HT-29 (cell line): ENCODE data around the gene RELL1. TPM values are rescaled to one million over a fixed set of nuclear protein-coding genes. Genes with fewer than 3 reads are reported as not detected.
A peak's percentile ranks its signal among the peaks of the same experiment; 100 is the strongest.

ENCODE experiments used
- DNase-seq: peaks from one replicate; pipeline ENCODE4 v3.0.0-alpha.2; 2015; ENCODE audit warnings: low spot score
- total RNA-seq: library from RNA; depleted of rRNA; stranded (reverse); fragments of >200 nt; shearing (Covaris generic); gene quantifications from 2 replicates; pipeline ENCODE4 v1.2.3, GENCODE V29; 2014

RELL1 gene
- total RNA-seq, 1 experiment from 2014 or later, result 32.1 TPM

GRCh38 chr4:37641886-37642849 lies 44.0 kb downstream of the RELL1 start:
- no peak for DNase-seq

- no peak for DNase-seq
Measured at GRCh38 chr4:37641352-37641751, 44.8 kb downstream of the RELL1 start.

- no peak for DNase-seq
Measured at GRCh38 chr4:37639551-37640285, 46.5 kb downstream of the RELL1 start.

GRCh38 chr4:37635155-37635554 lies 51.0 kb downstream of the RELL1 start:
- no peak for DNase-seq

- DNase-seq, result no peak
Measured at GRCh38 chr4:37634180-37634579, 52.0 kb downstream of the RELL1 start.

- DNase-seq, result no peak
Measured at GRCh38 chr4:37632836-37633235, 53.3 kb downstream of the RELL1 start.

- DNase-seq, result no peak
Measured at GRCh38 chr4:37631551-37631950, 54.6 kb downstream of the RELL1 start.

GRCh38 chr4:37629713-37630112 lies 56.5 kb downstream of the RELL1 start:
- no peak for DNase-seq

GRCh38 chr4:37628977-37629609 lies 57.1 kb downstream of the RELL1 start:
- peak; percentile 70 for DNase-seq

- DNase-seq, result no peak
Measured at GRCh38 chr4:37627263-37627662, 58.9 kb downstream of the RELL1 start.

GRCh38 chr4:37625499-37625898 lies 60.7 kb downstream of the RELL1 start:
- no peak for DNase-seq

- DNase-seq, result no peak
Measured at GRCh38 chr4:37623940-37624339, 62.2 kb downstream of the RELL1 start.

- DNase-seq, result no peak
Measured at GRCh38 chr4:37623125-37623524, 63.1 kb downstream of the RELL1 start.

GRCh38 chr4:37620176-37620575 lies 66.0 kb downstream of the RELL1 start:
- DNase-seq, result no peak

- DNase-seq, result no peak
Measured at GRCh38 chr4:37615720-37616063, 70.5 kb downstream of the RELL1 start.

GRCh38 chr4:37615059-37615719 lies 71.0 kb downstream of the RELL1 start:
- DNase-seq, result no peak

GRCh38 chr4:37612811-37613210 lies 73.4 kb downstream of the RELL1 start:
- no peak for DNase-seq

GRCh38 chr4:37609626-37610025 lies 76.5 kb downstream of the RELL1 start:
- no peak for DNase-seq

- no peak for DNase-seq
Measured at GRCh38 chr4:37607018-37607417, 79.2 kb downstream of the RELL1 start.

GRCh38 chr4:37605843-37606565 lies 80.2 kb downstream of the RELL1 start:
- DNase-seq, result no peak

- peak; percentile 26 for DNase-seq
Measured at GRCh38 chr4:37604461-37604860, 81.7 kb downstream of the RELL1 start.
